Tibial artery (tissue), 4 donors: ENCODE results near the gene SSR4.
"Not testable (repeated sequence)": the region's sequence is repeated elsewhere in the genome, so short reads cannot be mapped to it uniquely, and the experiment has no call there.

Source experiments
- DNase-seq, 2 donors: peaks; one replicate each; pipeline ENCODE4 v3.0.0-alpha.2; 2019
- H3K27ac ChIP-seq, 2 donors: fragments of 200-600 bp; sonication (generic) in 1 of 2; 1 replicate in 1 of 2; 2 replicates in 1 of 2; pipeline ENCODE4 v1.5.1; 2018 to 2019; ENCODE audit warnings: mild to moderate bottlenecking in 1 of 2
- H3K27me3 ChIP-seq, 2 donors: fragments of 200-600 bp; sonication (generic) in 1 of 2; one replicate each; pipeline versions ENCODE4 v1.5.1 to v1.6.0; 2016 to 2019
- H3K36me3 ChIP-seq, 3 donors: fragments of 200-600 bp; sonication (generic) in 2 of 3; one replicate each; pipeline ENCODE4 v1.5.1; 2016 to 2019; ENCODE audit warnings: mild to moderate bottlenecking in 2 of 3
- H3K4me1 ChIP-seq, 4 donors: fragments of 200-600 bp; sonication (generic) in 2 of 4; 1 replicate in 3 of 4; 2 replicates in 1 of 4; pipeline ENCODE4 v1.5.1; 2016 to 2019
- H3K4me3 ChIP-seq, 2 donors: fragments of 200-600 bp; sonication (generic) in 1 of 2; 1 replicate in 1 of 2; 2 replicates in 1 of 2; pipeline ENCODE4 v1.5.1; 2018 to 2019; ENCODE audit warnings: mild to moderate bottlenecking in 2 of 2
- H3K9me3 ChIP-seq, 3 donors: fragments of 200-600 bp; sonication (generic) in 1 of 3; one replicate each; pipeline ENCODE4 v1.5.1; 2016 to 2019
- CTCF ChIP-seq, 2 experiments: fragments of 200-600 bp in 1 of 2; fragments of 450-650 bp in 1 of 2; IDR thresholded peaks; one replicate each; pipeline ENCODE4 v1.5.1; 2017 to 2019; ENCODE audit warnings: antibody characterized with exemption in 2 of 2, mild to moderate bottlenecking in 1 of 2, moderate library complexity in 1 of 2
- intact Hi-C: fragments of 100-400 bp; cut with DNase I; formaldehyde crosslinking; loops from one replicate; pipeline ENCODE4 v1.15.0; 2023; ENCODE audit warnings: low total_unique reads

SSR4 gene

GRCh38 chrX:153794018-153794896 lies at the start of gene SSR4, which contains the start of gene IDH3G:
SSR4 (plus strand) TSS chrX:153794668; CDS start chrX:153794688, 20 bp downstream.
IDH3G (minus strand) TSS chrX:153794375; CDS start chrX:153794326, 49 bp downstream.
- peaks cover 0 to 13% (median 12%) of the 10 kb centered on the region in 3 donors for H3K9me3 ChIP-seq
- peak; percentile 88 to 96 for DNase-seq
- intact Hi-C loops, result no loop called here
- peaks cover 4 to 39% (median 29%) of the 10 kb centered on the region in 3 donors for H3K36me3 ChIP-seq
- H3K27ac ChIP-seq, result peak within 1 kb of the TSS; percentile 90 to 93
- no peak for TF ChIP-seq CTCF (IDR thresholded peaks at IDR 0.05)
- H3K4me3 ChIP-seq, result peak within 1 kb of the TSS; percentile 66 to 81
- no peaks in the 10 kb centered on the region for H3K27me3 ChIP-seq
- peaks cover 0 to 34% (median 22%) of the 10 kb centered on the region in 4 donors for H3K4me1 ChIP-seq

- H3K27me3 ChIP-seq, intact Hi-C loops, H3K4me3 ChIP-seq, H3K36me3 ChIP-seq, H3K9me3 ChIP-seq: not testable (repeated sequence)
- H3K4me1 ChIP-seq, result peaks cover 0 to 16% (median 1%) of the 10 kb centered on the region in 4 donors
- DNase-seq, result peak in 1 of 2 donors; percentile 84
- H3K27ac ChIP-seq, result peak overlapping the region; percentile 82 to 91
These were observed 49.4 kb upstream of the SSR4 start for GRCh38 chrX:153745067-153745433.

- H3K27me3 ChIP-seq, result no peaks in the 10 kb centered on the region
- intact Hi-C loops, result no loop called here
- no peak for TF ChIP-seq CTCF (IDR thresholded peaks at IDR 0.05)
- DNase-seq, result no peak
- peaks cover 0 to 16% (median 1%) of the 10 kb centered on the region in 4 donors for H3K4me1 ChIP-seq
- no peaks in the 10 kb centered on the region for H3K9me3 ChIP-seq
- H3K36me3 ChIP-seq, result no peaks in the 10 kb centered on the region
- H3K27ac ChIP-seq, result no peak overlapping the region
- no peak overlapping the region for H3K4me3 ChIP-seq
These were observed 48.1 kb upstream of the SSR4 start for GRCh38 chrX:153746359-153746758.

- intact Hi-C loops, H3K36me3 ChIP-seq, H3K4me3 ChIP-seq, H3K9me3 ChIP-seq, H3K27me3 ChIP-seq, DNase-seq, H3K27ac ChIP-seq: not testable (repeated sequence)
- peaks cover 0 to 16% (median 1%) of the 10 kb centered on the region in 4 donors for H3K4me1 ChIP-seq
These were observed 47.5 kb upstream of the SSR4 start for GRCh38 chrX:153746991-153747390.

- H3K27ac ChIP-seq, intact Hi-C loops, H3K36me3 ChIP-seq, H3K9me3 ChIP-seq, H3K4me1 ChIP-seq, H3K27me3 ChIP-seq, DNase-seq, H3K4me3 ChIP-seq: not testable (repeated sequence)
These were observed 45.5 kb upstream of the SSR4 start for GRCh38 chrX:153749017-153749416.

- Histone ChIP-seq H3K9me3 (no peaks in the 10 kb centered on the region), H3K4me3 (no peak overlapping the region), H3K36me3 (no peaks in the 10 kb centered on the region), H3K4me1 (peaks cover 0 to 2% (median 0%) of the 10 kb centered on the region in 4 donors), H3K27me3 (no peaks in the 10 kb centered on the region), H3K27ac (no peak overlapping the region)
- intact Hi-C loops, result no loop called here
- DNase-seq, result no peak
- no peak for TF ChIP-seq CTCF (IDR thresholded peaks at IDR 0.05)
These were observed 44.2 kb upstream of the SSR4 start for GRCh38 chrX:153750127-153750774.

- intact Hi-C loops, result no loop called here
- Histone ChIP-seq H3K27ac (no peak overlapping the region), H3K4me3 (no peak overlapping the region), H3K36me3 (no peaks in the 10 kb centered on the region), H3K27me3 (no peaks in the 10 kb centered on the region), H3K9me3 (peaks cover 0 to 6% (median 0%) of the 10 kb centered on the region in 3 donors), H3K4me1 (no peaks in the 10 kb centered on the region)
- DNase-seq, result no peak
- TF ChIP-seq CTCF (IDR thresholded peaks at IDR 0.05), result no peak
These were observed 39.3 kb upstream of the SSR4 start for GRCh38 chrX:153755136-153755535.
